ENCODE results near the gene DLG5.

Gene DLG5

GRCh38 chr10:77926566-77927401 is at the start of gene DLG5:
DLG5 (minus strand) TSS chr10:77926755; CDS start chr10:77926520, 235 bp downstream.
- DNase-seq (ENCODE audit: low read depth), result peak; percentile 12

- no peak for DNase-seq (ENCODE audit: low read depth)
Measured at GRCh38 chr10:77975086-77975666, 48.6 kb upstream of the DLG5 start.

GRCh38 chr10:77974396-77975074 is 48.0 kb upstream of the DLG5 start:
- no peak for DNase-seq (ENCODE audit: low read depth)

- DNase-seq (ENCODE audit: low read depth), result no peak
Measured at GRCh38 chr10:77973276-77973675, 46.7 kb upstream of the DLG5 start.

- DNase-seq (ENCODE audit: low read depth), result no peak
Measured at GRCh38 chr10:77972148-77972547, 45.6 kb upstream of the DLG5 start.

GRCh38 chr10:77971804-77972144 is 45.2 kb upstream of the DLG5 start:
- no peak for DNase-seq (ENCODE audit: low read depth)

GRCh38 chr10:77970869-77971803 is 44.6 kb upstream of the DLG5 start:
- DNase-seq (ENCODE audit: low read depth), result no peak

GRCh38 chr10:77969114-77969513 is 42.6 kb upstream of the DLG5 start:
- DNase-seq (ENCODE audit: low read depth), result no peak

- no peak for DNase-seq (ENCODE audit: low read depth)
Measured at GRCh38 chr10:77967611-77968022, 41.1 kb upstream of the DLG5 start.

GRCh38 chr10:77965294-77965693 is 38.7 kb upstream of the DLG5 start:
- DNase-seq (ENCODE audit: low read depth), result no peak

GRCh38 chr10:77964811-77965210 is 38.3 kb upstream of the DLG5 start:
- DNase-seq (ENCODE audit: low read depth), result no peak

GRCh38 chr10:77963901-77964300 is 37.3 kb upstream of the DLG5 start:
- no peak for DNase-seq (ENCODE audit: low read depth)

GRCh38 chr10:77962350-77963146 is 36.0 kb upstream of the DLG5 start:
- no peak for DNase-seq (ENCODE audit: low read depth)

- no peak for DNase-seq (ENCODE audit: low read depth)
Measured at GRCh38 chr10:77961668-77962067, 35.1 kb upstream of the DLG5 start.

- no peak for DNase-seq (ENCODE audit: low read depth)
Measured at GRCh38 chr10:77960829-77961329, 34.3 kb upstream of the DLG5 start.

GRCh38 chr10:77959887-77960455 is 33.4 kb upstream of the DLG5 start:
- DNase-seq (ENCODE audit: low read depth), result no peak

- no peak for DNase-seq (ENCODE audit: low read depth)
Measured at GRCh38 chr10:77959384-77959783, 32.8 kb upstream of the DLG5 start.

GRCh38 chr10:77955136-77955535 is 28.6 kb upstream of the DLG5 start:
- DNase-seq (ENCODE audit: low read depth), result no peak

- no peak for DNase-seq (ENCODE audit: low read depth)
Measured at GRCh38 chr10:77949167-77949566, 22.6 kb upstream of the DLG5 start.

GRCh38 chr10:77946084-77946483 is 19.5 kb upstream of the DLG5 start:
- no peak for DNase-seq (ENCODE audit: low read depth)

GRCh38 chr10:77944519-77944918 is 18.0 kb upstream of the DLG5 start:
- no peak for DNase-seq (ENCODE audit: low read depth)

All from stimulated activated CD8-positive, alpha-beta memory T cell treated with anti-CD3 and anti-CD28 coated beads, Interleukin-12 subunit alpha, Interleukin-12 subunit beta, amount 100 ng/mL, for 4 hours (primary cell).